SK-N-SH (cell line): Measurements from ENCODE around the gene METRNL.

Experiments used
- CTCF ChIP-seq: fragments of 200-600 bp; sonication (generic); IDR thresholded peaks from 2 replicates; pipeline ENCODE4 v1.6.1; 2017; ENCODE audit warnings: antibody characterized with exemption, mild to moderate bottlenecking, moderate library complexity
- SMC3 ChIP-seq: IDR thresholded peaks from 2 replicates; pipeline ENCODE4 v1.6.1; 2012; ENCODE audit warnings: low read depth, low read length, improper control_type of control experiment

GRCh38 chr17:83057793-83058265, 21.6 kb upstream of the METRNL start:
- no peak for TF ChIP-seq CTCF
- TF ChIP-seq SMC3 = no peak
